ENCODE data around the gene APOBEC3G. TPM values are rescaled to one million over a fixed set of nuclear protein-coding genes. Genes with fewer than 3 reads are reported as not detected.
A peak's percentile ranks its signal among the peaks of the same experiment; 100 is the strongest.
"Not testable (repeated sequence)": the region's sequence is repeated elsewhere in the genome, so short reads cannot be mapped to it uniquely, and the experiment has no call there.

Gene APOBEC3G
- total RNA-seq, 2 donors from 2014 or later: 68.3 to 72.6 TPM

DNA sequence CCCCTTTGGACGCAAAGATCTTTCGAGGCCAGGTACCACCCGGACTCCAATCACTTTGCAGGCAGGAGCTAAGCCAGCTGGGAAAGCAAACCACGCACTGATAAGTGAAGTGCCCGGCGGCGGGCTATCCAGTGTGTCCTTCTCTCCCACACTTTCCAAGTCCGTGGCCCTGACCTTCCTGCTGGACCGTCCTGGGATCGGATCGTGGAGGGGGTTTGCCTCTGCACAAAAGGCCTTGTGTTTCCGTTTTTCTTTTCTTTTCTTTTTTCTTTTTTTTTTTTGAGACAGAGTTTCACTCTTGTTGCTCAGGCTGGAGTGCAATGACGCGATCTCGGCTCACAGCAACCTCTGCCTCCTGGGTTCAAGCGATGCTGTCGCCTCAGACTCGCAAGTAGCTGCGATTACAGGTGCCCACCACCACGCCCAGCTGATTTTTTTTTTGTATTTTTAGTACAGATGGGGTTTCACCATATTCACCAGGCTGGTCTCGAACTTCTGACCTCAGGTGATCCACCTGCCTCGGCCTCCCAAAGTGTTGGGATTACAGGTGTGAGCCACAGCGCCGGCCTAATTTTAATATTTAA lies 2.1 kb downstream of the APOBEC3G start:
- H3K27ac Mint-ChIP-seq, H3K27me3 Mint-ChIP-seq: not testable (repeated sequence)

DNA sequence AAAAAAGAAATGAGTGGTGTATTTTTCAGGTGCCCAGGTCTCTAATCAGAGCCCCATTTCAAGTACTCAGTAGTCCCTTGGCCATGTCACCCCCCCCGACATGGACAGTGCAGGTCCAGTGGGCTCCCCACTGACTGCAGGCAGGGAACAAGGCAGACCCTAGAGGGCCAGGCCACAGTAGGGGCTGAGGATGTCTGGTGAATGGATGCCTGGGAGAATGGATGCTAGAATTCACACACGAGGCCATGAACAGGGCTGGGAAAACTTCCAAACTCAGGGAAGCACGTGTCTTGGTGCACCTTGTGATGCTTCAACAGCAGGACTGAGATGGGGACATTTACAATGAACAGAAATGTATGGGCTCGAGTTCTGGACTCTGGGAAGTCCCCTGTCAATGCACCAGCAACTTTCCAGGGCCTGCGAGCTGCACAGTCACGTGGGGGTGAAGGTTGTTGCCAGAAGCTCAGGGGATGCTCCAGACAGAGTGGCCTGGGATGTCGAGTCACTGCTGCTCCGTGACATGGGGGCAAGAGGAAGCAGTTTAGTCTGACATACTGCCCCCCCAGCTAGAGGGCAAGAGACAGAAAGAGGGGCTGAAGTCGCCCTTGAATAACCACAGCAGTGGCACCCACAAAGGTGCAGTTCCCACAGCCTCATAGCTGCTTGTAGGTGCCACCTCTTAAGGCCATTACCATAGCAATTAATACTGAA lies 3.1 kb downstream of the APOBEC3G start:
- H3K27me3 Mint-ChIP-seq: no peaks in the 10 kb centered on the region
- H3K4me1 Mint-ChIP-seq: peaks cover 15% of the 10 kb centered on the region
- no peak overlapping the region for H3K27ac Mint-ChIP-seq
- H3K4me3 Mint-ChIP-seq: peak overlapping the region; percentile 22
- H3K9me3 Mint-ChIP-seq: no peaks in the 10 kb centered on the region
- H3K36me3 Mint-ChIP-seq (ENCODE audit: low read depth): peaks cover 46% of the 10 kb centered on the region
- ATAC-seq (replicated peaks): no peak

More for the DNA sequence above, 2.1 kb downstream of the APOBEC3G start:
- not testable (repeated sequence) for ATAC-seq (replicated peaks); H3K9me3 Mint-ChIP-seq
- Mint-ChIP-seq H3K4me1 (peaks cover 15% of the 10 kb centered on the region), H3K4me3 (peak overlapping the region; percentile 91), H3K36me3 (ENCODE audit: low read depth) (peaks cover 46% of the 10 kb centered on the region)

DNA sequence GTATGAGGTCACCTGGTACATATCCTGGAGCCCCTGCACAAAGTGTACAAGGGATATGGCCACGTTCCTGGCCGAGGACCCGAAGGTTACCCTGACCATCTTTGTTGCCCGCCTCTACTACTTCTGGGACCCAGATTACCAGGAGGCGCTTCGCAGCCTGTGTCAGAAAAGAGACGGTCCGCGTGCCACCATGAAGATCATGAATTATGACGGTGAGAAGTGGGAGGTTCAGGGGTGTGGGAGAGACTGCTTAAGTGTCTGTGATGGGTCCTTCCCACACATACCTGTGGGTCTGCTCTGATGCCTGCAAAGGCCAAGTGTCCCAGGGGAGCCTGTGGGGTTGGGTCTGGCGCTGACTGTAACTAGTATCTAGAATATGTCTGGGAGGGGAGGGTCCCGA lies 3.9 kb downstream of the APOBEC3G start:
- no peak overlapping the region for H3K4me3 Mint-ChIP-seq
- peak overlapping the region; percentile 19 for H3K27ac Mint-ChIP-seq
- peaks cover 9% of the 10 kb centered on the region for H3K4me1 Mint-ChIP-seq
- H3K9me3 Mint-ChIP-seq: no peaks in the 10 kb centered on the region
- no peak for ATAC-seq (replicated peaks)
- no peaks in the 10 kb centered on the region for H3K27me3 Mint-ChIP-seq
- H3K36me3 Mint-ChIP-seq (ENCODE audit: low read depth): peaks cover 46% of the 10 kb centered on the region

DNA sequence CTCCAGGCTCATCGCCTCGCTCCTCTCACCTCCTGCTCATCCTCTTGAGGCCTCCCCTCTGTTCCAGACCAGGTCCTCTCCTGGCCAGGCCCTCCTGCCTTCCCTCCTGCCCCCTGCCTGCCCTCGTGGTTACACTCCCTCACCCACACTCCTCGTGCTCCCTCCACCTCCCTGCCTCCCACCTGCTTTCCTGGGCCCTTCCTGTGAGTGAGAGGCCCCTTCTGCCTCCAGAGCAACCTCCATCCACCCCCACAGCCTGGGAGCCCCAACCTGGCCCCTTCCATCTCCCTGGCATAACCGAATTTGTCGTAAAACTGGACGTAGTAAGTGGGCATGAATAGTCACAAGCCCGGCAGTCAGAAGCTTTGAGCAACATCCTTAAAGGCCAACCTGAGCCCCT lies 4.5 kb downstream of the APOBEC3G start:
- Mint-ChIP-seq H3K4me1 (peaks cover 8% of the 10 kb centered on the region), H3K4me3 (no peak overlapping the region), H3K9me3 (no peaks in the 10 kb centered on the region), H3K36me3 (ENCODE audit: low read depth) (peaks cover 46% of the 10 kb centered on the region), H3K27ac (peak overlapping the region; percentile 19), H3K27me3 (no peaks in the 10 kb centered on the region)
- no peak for ATAC-seq (replicated peaks)

DNA sequence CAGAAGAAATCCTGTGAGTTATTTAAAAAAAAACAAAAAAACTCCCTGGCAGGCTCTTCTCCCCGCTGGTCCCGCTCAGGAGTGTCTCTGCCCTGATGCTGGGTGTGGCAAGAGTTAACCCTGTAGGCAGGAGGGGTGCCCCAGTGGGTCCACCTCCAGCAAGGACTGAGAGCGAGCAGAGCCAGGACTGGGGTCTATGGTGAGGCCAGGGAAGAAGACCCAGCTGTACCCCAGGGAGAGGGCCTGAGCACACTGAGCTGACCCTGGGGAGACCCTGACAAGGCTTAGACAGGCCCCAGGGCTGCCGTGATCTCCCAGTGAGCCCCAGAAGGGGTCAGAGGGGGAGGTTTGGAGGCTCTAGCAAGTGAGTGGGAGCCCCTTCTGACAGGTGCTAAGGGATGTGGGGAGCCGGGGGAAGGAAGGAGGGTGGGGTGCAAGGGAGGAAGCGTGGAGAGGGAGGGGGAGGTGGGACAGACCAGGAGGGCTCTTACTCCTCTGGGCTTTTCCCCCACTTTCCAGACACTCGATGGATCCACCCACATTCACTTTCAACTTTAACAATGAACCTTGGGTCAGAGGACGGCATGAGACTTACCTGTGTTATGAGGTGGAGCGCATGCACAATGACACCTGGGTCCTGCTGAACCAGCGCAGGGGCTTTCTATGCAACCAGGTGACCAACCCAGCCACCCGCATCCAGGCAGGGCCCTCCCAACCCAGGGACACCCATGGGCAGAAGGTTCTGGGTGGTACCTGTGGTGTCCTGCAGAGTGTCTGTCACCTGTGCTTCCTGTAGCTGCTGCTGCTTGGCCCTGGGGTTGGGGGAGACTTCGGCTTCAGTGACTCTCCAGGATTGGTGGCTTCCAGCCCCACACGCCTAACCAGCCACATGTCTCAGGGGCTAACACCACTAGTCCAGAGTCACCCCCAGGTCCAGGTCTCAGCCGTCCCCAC lies 6.4 kb downstream of the APOBEC3G start:
- H3K9me3 Mint-ChIP-seq: no peaks in the 10 kb centered on the region
- no peaks in the 10 kb centered on the region for H3K27me3 Mint-ChIP-seq
- no peak for ATAC-seq (replicated peaks)
- peaks cover 40% of the 10 kb centered on the region for H3K36me3 Mint-ChIP-seq (ENCODE audit: low read depth)
- H3K4me1 Mint-ChIP-seq: peaks cover 14% of the 10 kb centered on the region
- no peak overlapping the region for H3K4me3 Mint-ChIP-seq
- H3K27ac Mint-ChIP-seq: peak overlapping the region; percentile 28

DNA sequence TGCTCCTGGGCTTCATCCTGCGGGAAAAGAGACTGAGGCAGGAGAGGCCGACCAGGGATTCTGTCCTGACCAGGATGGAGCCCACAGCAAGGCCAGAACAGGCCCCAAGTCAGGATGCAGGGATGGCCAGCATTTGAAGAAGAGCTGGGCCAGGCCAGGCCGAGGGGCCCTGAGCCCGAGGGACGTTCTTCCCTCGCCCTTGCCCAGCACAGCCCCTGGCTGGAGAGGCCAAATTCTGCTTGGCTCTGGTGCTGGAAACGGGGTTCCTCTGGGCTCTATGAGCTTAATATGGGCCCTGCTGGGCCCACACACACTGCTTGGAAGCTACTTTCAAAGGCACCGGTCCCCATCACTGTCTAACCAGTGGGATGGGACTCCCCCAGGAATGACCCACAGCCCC lies 7.6 kb downstream of the APOBEC3G start:
- Mint-ChIP-seq H3K4me1 (peaks cover 18% of the 10 kb centered on the region), H3K4me3 (no peak overlapping the region), H3K27me3 (no peaks in the 10 kb centered on the region), H3K27ac (no peak overlapping the region), H3K36me3 (ENCODE audit: low read depth) (peaks cover 40% of the 10 kb centered on the region), H3K9me3 (no peaks in the 10 kb centered on the region)
- ATAC-seq (replicated peaks): no peak

DNA sequence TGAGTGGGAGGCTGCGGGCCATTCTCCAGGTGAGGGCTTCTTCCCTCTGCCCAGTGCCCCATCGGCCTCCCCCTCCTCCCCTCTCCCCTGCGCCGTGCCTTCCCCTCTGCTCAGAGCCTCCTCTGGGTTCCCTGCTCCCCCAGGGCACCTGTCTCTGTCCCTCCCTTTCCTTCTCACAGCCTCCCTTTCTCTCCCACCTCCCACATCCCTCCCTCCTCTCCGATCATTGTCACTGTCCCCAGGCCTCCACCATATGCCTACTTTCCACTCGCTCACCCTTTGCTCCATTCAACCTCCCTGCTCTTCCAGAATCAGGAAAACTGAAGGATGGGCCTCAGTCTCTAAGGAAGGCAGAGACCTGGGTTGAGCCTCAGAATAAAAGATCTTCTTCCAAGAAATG lies 10.0 kb downstream of the APOBEC3G start:
- Mint-ChIP-seq H3K4me3 (no peak overlapping the region), H3K27ac (peak overlapping the region; percentile 71), H3K36me3 (ENCODE audit: low read depth) (peaks cover 17% of the 10 kb centered on the region), H3K27me3 (no peaks in the 10 kb centered on the region), H3K4me1 (peaks cover 36% of the 10 kb centered on the region), H3K9me3 (no peaks in the 10 kb centered on the region)
- ATAC-seq (replicated peaks): no peak

DNA sequence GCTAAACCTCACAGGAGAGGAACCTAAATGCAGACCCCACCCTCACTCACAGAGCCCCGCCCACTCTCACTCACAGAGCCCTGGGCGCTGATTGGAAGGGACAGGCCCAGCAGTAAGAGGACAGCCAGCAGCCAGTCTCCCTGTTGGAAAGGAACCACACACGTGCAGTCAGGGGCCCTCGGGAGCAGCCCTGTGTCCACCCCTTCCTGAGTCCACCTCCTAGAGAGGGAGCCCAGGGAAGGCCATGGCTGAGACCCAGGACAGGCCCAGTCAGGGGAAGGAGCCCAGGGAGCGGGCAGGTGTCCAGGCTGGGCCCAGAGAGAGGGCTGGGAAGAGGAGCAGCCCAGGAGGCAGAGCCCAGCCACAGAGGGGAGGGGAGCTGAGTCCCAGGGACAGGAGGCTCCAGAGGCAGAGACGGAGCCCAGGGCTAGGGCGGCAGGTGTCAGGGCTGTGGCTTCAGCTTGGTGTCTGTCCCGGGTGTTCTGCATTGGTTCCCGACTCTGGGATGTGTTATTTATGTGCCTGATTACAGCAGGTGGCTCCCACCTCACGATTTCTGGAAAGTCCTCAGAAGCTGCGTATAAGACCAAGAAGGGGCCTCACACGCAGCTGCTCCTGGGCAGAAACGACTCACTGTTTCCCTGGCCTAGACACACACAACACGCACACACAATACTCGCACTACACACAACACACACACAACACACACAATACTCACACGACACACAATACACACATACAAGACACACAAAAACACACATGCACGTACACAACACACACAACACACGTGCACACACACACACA lies 11.0 kb downstream of the APOBEC3G start:
- no peaks in the 10 kb centered on the region for H3K27me3 Mint-ChIP-seq
- H3K4me1 Mint-ChIP-seq: peaks cover 44% of the 10 kb centered on the region
- H3K27ac Mint-ChIP-seq: peak overlapping the region; percentile 71
- H3K36me3 Mint-ChIP-seq (ENCODE audit: low read depth): peaks cover 8% of the 10 kb centered on the region
- no peak for ATAC-seq (replicated peaks)
- H3K4me3 Mint-ChIP-seq: no peak overlapping the region
- no peaks in the 10 kb centered on the region for H3K9me3 Mint-ChIP-seq

DNA sequence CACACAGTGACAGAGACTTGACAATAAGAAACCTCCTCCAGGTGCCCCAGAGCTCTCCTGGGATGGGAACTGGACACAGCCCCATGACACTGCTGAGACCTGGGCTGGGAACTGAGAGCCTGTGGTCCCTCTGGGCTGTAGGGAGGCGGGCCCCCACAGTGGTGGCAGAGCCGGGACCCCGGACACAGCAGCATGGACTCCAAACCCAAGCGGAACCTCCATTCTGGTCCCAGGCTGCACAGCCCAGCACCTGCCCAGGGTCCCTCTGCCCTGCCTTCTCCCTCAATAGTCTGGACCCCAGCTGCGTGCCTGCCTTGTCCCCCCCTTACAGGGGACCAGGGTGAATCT lies 11.6 kb downstream of the APOBEC3G start:
- H3K27ac Mint-ChIP-seq: peak overlapping the region; percentile 56
- ATAC-seq (replicated peaks): no peak
- H3K36me3 Mint-ChIP-seq (ENCODE audit: low read depth): peaks cover 7% of the 10 kb centered on the region
- H3K4me3 Mint-ChIP-seq: no peak overlapping the region
- peaks cover 45% of the 10 kb centered on the region for H3K4me1 Mint-ChIP-seq
- no peaks in the 10 kb centered on the region for H3K27me3 Mint-ChIP-seq
- H3K9me3 Mint-ChIP-seq: no peaks in the 10 kb centered on the region

DNA sequence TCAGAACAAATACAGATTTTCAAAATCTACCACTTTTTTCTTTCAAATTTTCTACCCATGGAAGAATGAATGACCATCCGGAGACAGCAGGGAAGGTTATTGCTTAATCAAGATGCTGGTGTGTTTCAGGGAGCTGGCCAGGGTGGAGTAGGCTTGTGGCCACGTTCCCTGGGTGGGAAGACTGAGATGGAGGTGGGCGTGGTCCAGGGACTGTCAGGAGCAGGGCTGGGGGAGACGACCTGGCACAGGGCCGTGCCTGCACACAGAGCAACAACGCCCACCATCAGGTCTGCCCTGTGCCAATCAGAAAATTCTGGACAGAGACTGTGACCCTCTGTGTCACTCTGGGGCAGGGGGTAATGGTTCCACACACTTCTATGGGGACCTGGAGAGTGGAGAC lies 12.9 kb downstream of the APOBEC3G start:
- ATAC-seq (replicated peaks): no peak
- Mint-ChIP-seq H3K4me3 (peak overlapping the region; percentile 75), H3K36me3 (ENCODE audit: low read depth) (peaks cover 7% of the 10 kb centered on the region), H3K27ac (peak overlapping the region; percentile 95), H3K9me3 (no peaks in the 10 kb centered on the region), H3K4me1 (peaks cover 47% of the 10 kb centered on the region), H3K27me3 (no peaks in the 10 kb centered on the region)

DNA sequence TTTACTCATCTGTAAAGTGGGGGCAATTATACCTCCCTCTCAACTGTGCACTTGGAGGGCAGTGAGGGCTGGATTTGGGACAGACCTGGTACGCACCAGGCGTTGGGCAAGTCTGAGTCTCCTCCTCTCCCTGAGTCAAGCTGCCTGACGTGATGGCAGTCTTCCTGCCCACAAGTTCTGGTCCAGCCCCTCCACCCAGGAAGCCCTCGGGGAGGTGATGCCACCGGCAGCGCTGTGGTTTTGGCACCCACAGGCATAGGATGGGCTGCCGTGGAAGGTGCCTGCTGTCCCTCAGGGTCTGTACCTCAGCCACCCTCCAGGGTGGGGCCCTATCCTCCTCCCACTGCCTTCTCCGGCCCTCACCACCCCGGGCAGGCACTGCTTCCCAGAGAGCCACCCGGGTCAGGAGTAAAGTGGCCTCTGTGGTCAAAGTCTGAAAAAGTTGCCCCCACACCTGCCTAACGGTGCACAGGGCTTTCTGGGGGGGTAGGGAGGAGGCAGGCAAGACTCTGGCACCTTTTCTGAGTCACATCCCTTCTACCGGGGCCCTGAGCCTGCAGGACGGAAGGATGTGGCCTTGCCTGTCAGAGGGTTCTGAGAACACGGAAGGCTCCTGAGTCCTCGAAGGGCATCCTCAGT lies 13.5 kb downstream of the APOBEC3G start:
- H3K4me1 Mint-ChIP-seq: peaks cover 52% of the 10 kb centered on the region
- H3K27ac Mint-ChIP-seq: peak overlapping the region; percentile 95
- no peaks in the 10 kb centered on the region for H3K27me3 Mint-ChIP-seq
- peak; percentile 86 for ATAC-seq (replicated peaks)
- peak overlapping the region; percentile 75 for H3K4me3 Mint-ChIP-seq
- peaks cover 7% of the 10 kb centered on the region for H3K36me3 Mint-ChIP-seq (ENCODE audit: low read depth)
- H3K9me3 Mint-ChIP-seq: no peaks in the 10 kb centered on the region

DNA sequence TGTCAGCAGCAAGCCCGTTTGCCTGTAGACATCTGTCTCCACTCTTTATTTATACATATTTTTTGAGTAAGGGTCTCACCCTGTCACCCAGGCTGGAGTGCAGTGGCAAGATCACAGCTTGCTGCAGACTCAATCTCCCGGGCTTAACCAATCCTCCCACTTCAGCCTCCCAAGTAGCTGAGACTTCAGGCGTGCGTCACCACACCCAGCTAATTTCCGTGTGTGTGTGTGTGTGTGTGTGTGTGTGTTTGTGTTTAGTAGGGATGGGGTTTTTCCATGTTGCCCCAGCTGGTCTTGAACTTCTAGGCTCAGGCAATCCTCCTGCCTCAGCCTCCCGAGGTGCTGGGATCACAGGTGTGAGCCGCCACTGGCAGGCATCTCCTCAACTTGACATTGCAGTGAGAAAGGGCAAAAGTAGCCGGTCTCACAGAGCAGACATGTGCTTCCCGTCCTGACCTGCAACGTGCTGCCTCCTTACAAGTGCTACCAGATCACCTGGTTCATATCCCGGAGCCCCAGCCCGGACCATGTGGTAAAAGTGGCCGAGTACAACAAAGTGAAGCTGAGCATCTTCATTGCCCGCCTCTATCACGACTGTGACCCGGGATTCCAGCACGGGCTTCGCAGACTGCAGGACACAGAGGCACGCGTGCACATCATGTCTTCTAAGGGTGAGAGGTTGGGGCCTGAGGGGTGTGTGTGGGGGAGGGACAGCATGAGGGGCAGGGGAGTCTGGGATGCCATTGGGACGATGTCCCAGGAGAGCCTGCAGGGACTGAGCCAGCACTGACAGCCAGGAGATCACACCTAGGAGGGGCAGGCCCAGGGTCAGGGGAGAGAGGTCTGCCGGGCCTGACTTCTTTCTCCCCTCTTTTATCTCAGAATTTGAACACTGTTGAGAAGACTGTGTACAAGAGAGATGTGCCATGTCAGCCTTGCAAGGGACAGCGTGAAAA lies 14.3 kb downstream of the APOBEC3G start:
- peaks cover 7% of the 10 kb centered on the region for H3K36me3 Mint-ChIP-seq (ENCODE audit: low read depth)
- no peaks in the 10 kb centered on the region for H3K27me3 Mint-ChIP-seq
- no peaks in the 10 kb centered on the region for H3K9me3 Mint-ChIP-seq

More for the DNA sequence above, 14.3 kb downstream of the APOBEC3G start:
- peaks cover 52% of the 10 kb centered on the region for H3K4me1 Mint-ChIP-seq
- H3K27ac Mint-ChIP-seq: peak overlapping the region; percentile 95
- ATAC-seq (replicated peaks): peak; percentile 5
- H3K4me3 Mint-ChIP-seq: peak overlapping the region; percentile 75

Data from activated T-helper 17 cell treated with anti-CD3 and anti-CD28 coated beads, Interleukin-2, amount 50 U/mL, for 72 hours (primary cell).